Osteocyte (in vitro differentiated cells): Measurements from ENCODE around the gene EHD2. TPM values are rescaled to one million over a fixed set of nuclear protein-coding genes. Genes with fewer than 3 reads are reported as not detected.
A peak's percentile ranks its signal among the peaks of the same experiment; 100 is the strongest.
"Not testable (repeated sequence)": the region's sequence is repeated elsewhere in the genome, so short reads cannot be mapped to it uniquely, and the experiment has no call there.

ENCODE experiments used
- DNase-seq: peaks from one replicate; pipeline ENCODE4 v3.0.0; 2021; ENCODE audit warnings: mixed read lengths; ENCODE audit not compliant: unreplicated experiment; ENCODE audit errors: extremely low spot score
- H3K27ac Mint-ChIP-seq: one replicate; pipeline ENCODE4 v1.8.0; 2021; ENCODE audit warnings: mild to moderate bottlenecking, mixed read lengths; ENCODE audit not compliant: unreplicated experiment
- H3K27me3 Mint-ChIP-seq: one replicate; pipeline ENCODE4 v1.8.0; 2021; ENCODE audit warnings: mixed read lengths; ENCODE audit not compliant: unreplicated experiment
- H3K36me3 Mint-ChIP-seq: one replicate; pipeline ENCODE4 v1.8.0; 2021; ENCODE audit warnings: mixed read lengths; ENCODE audit not compliant: unreplicated experiment
- H3K4me1 Mint-ChIP-seq: one replicate; pipeline ENCODE4 v1.8.0; 2021; ENCODE audit warnings: mixed read lengths; ENCODE audit not compliant: unreplicated experiment
- H3K4me3 Mint-ChIP-seq: one replicate; pipeline ENCODE4 v1.8.0; 2021; ENCODE audit warnings: mild to moderate bottlenecking, moderate library complexity, mixed read lengths; ENCODE audit not compliant: unreplicated experiment
- H3K9me3 Mint-ChIP-seq: one replicate; pipeline ENCODE4 v1.8.0; 2021; ENCODE audit warnings: mixed read lengths; ENCODE audit not compliant: unreplicated experiment
- total RNA-seq: library from RNA; stranded (reverse); gene quantifications from 2 replicates; pipeline ENCODE4 v1.2.1, GENCODE V29; 2021
- TF ChIP-seq, protein P1 (sequence below): fragments of 200-600 bp; sonication (generic); IDR thresholded peaks from 2 replicates; pipeline ENCODE4 v1.5.0; 2021; ENCODE audit warnings: antibody characterized with exemption, mild to moderate bottlenecking, moderate library complexity

The EHD2 gene
- total RNA-seq, 1 donor from 2014 or later, result 440 TPM

- TF ChIP-seq, protein P1, sequence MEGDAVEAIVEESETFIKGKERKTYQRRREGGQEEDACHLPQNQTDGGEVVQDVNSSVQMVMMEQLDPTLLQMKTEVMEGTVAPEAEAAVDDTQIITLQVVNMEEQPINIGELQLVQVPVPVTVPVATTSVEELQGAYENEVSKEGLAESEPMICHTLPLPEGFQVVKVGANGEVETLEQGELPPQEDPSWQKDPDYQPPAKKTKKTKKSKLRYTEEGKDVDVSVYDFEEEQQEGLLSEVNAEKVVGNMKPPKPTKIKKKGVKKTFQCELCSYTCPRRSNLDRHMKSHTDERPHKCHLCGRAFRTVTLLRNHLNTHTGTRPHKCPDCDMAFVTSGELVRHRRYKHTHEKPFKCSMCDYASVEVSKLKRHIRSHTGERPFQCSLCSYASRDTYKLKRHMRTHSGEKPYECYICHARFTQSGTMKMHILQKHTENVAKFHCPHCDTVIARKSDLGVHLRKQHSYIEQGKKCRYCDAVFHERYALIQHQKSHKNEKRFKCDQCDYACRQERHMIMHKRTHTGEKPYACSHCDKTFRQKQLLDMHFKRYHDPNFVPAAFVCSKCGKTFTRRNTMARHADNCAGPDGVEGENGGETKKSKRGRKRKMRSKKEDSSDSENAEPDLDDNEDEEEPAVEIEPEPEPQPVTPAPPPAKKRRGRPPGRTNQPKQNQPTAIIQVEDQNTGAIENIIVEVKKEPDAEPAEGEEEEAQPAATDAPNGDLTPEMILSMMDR, result no peak
- Mint-ChIP-seq H3K9me3 (no peaks in the 10 kb centered on the region), H3K27me3 (no peaks in the 10 kb centered on the region), H3K36me3 (peaks cover 7% of the 10 kb centered on the region), H3K4me1 (peaks cover 6% of the 10 kb centered on the region), H3K4me3 (no peak overlapping the region), H3K27ac (peak overlapping the region; percentile 39)
- DNase-seq, result no peak
Measured at GRCh38 chr19:47704024-47704423, 9.2 kb upstream of the EHD2 start.

DNA sequence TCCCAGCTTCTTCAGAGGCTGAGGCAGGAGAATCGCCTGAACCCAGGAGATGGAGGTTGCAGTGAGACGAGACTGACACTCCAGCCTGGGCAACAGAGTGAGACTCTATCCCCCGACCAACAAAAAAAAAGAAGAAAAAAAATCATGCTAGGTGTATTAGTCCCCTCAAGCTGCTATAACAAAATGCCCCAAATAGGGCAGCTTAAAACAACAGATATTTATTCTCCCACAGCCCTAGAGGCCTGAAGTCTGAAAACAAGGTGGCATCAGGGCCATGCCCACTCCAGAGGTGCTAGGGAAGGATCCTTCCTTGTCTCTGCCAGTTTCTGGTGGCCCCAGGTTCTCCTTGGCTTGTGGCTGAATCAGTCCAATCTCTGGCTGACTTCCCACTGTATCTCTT lies 8.6 kb upstream of the EHD2 start:
- DNase-seq, result no peak
- no peaks in the 10 kb centered on the region for H3K27me3 Mint-ChIP-seq
- no peak overlapping the region for H3K27ac Mint-ChIP-seq
- TF ChIP-seq, protein P1, result no peak
- H3K4me1 Mint-ChIP-seq, result peaks cover 6% of the 10 kb centered on the region
- H3K9me3 Mint-ChIP-seq, result no peaks in the 10 kb centered on the region
- H3K36me3 Mint-ChIP-seq, result peaks cover 7% of the 10 kb centered on the region
- no peak overlapping the region for H3K4me3 Mint-ChIP-seq

- peaks cover 8% of the 10 kb centered on the region for H3K4me1 Mint-ChIP-seq
- H3K27me3 Mint-ChIP-seq, result no peaks in the 10 kb centered on the region
- TF ChIP-seq, protein P1, result peak; percentile 85
- H3K9me3 Mint-ChIP-seq, result no peaks in the 10 kb centered on the region
- no peak for DNase-seq
- no peak overlapping the region for H3K4me3 Mint-ChIP-seq
- H3K36me3 Mint-ChIP-seq, result peaks cover 7% of the 10 kb centered on the region
- no peak overlapping the region for H3K27ac Mint-ChIP-seq
Measured at GRCh38 chr19:47707135-47707925, 5.9 kb upstream of the EHD2 start.

- peaks cover 31% of the 10 kb centered on the region for H3K4me1 Mint-ChIP-seq
- H3K9me3 Mint-ChIP-seq, result no peaks in the 10 kb centered on the region
- no peaks in the 10 kb centered on the region for H3K27me3 Mint-ChIP-seq
- TF ChIP-seq, protein P1, result no peak
- peaks cover 16% of the 10 kb centered on the region for H3K36me3 Mint-ChIP-seq
- no peak overlapping the region for H3K27ac Mint-ChIP-seq
- H3K4me3 Mint-ChIP-seq, result peak overlapping the region; percentile 28
- no peak for DNase-seq
Measured at GRCh38 chr19:47711652-47712242, 1.5 kb upstream of the EHD2 start.

DNA sequence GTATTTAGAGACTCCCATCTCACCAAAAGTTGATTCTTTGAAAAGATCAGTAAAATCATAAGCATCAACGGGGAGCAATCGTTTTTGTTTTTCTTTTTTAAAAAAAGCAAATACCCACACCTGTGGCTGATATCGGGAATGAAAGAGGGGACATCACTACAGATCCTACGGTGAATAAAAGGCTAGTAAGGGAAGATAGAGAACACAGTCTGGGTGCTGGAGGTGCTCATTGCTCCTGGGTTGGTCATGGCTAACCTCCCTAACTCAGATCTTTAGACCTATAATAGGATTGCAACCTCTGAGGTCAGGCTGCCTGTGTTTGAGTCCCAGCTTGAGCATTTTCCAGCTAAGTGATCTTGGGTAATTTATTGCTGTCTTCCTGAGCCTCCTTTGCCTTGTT lies 1.1 kb downstream of the EHD2 start:
- H3K4me3 Mint-ChIP-seq, result peak overlapping the region; percentile 96

GRCh38 chr19:47714855-47715254 lies 1.6 kb downstream of the EHD2 start:
- DNase-seq, H3K27me3 Mint-ChIP-seq, H3K9me3 Mint-ChIP-seq: not testable (repeated sequence)
- Mint-ChIP-seq H3K36me3 (peaks cover 27% of the 10 kb centered on the region), H3K4me1 (peaks cover 59% of the 10 kb centered on the region), H3K4me3 (peak overlapping the region; percentile 96), H3K27ac (peak overlapping the region; percentile 70)

More for the DNA sequence above, 1.1 kb downstream of the EHD2 start:
- Mint-ChIP-seq H3K27ac (peak overlapping the region; percentile 86), H3K9me3 (no peaks in the 10 kb centered on the region), H3K36me3 (peaks cover 27% of the 10 kb centered on the region), H3K4me1 (peaks cover 54% of the 10 kb centered on the region), H3K27me3 (no peaks in the 10 kb centered on the region)
- no peak for DNase-seq
- TF ChIP-seq, protein P1, result no peak
